Fibroblast of mammary gland (primary cell): ENCODE results near the gene PPY.

ENCODE experiments used
- DNase-seq: peaks from one replicate; pipeline ENCODE4 v3.0.0-alpha.2; 2010; ENCODE audit warnings: low read depth
- H3K4me3 ChIP-seq: 2 replicates; pipeline ENCODE4 v1.5.1; 2011; ENCODE audit warnings: low read depth, mild to moderate bottlenecking, low read length, moderate library complexity; ENCODE audit not compliant: control insufficient read depth
- CTCF ChIP-seq: conservative IDR thresholded peaks from 2 replicates; pipeline ENCODE4 v1.5.1; 2011; ENCODE audit warnings: low read depth, low read length, inconsistent platforms; ENCODE audit not compliant: control insufficient read depth, insufficient read depth

Gene PPY

GRCh38 chr17:43924558-43924957 lies 17.7 kb downstream of the PPY start:
- DNase-seq: no peak
- no peak overlapping the region for H3K4me3 ChIP-seq
- TF ChIP-seq CTCF: no peak

GRCh38 chr17:43920500-43921095 lies 21.7 kb downstream of the PPY start:
- TF ChIP-seq CTCF: no peak
- DNase-seq: no peak

GRCh38 chr17:43918026-43918389 lies 24.3 kb downstream of the PPY start:
- DNase-seq: no peak
- TF ChIP-seq CTCF: no peak
- no peak overlapping the region for H3K4me3 ChIP-seq

More at GRCh38 chr17:43920500-43921095, 21.7 kb downstream of the PPY start:
- no peak overlapping the region for H3K4me3 ChIP-seq

- DNase-seq: peak; percentile 27
- no peak overlapping the region for H3K4me3 ChIP-seq
- peak; percentile 50 for TF ChIP-seq CTCF
Observed at GRCh38 chr17:43917348-43918025, 24.8 kb downstream of the PPY start.

GRCh38 chr17:43917016-43917347 lies 25.3 kb downstream of the PPY start:
- no peak for DNase-seq
- no peak for TF ChIP-seq CTCF
- H3K4me3 ChIP-seq: no peak overlapping the region

GRCh38 chr17:43916385-43916784 lies 25.9 kb downstream of the PPY start:
- DNase-seq: no peak
- TF ChIP-seq CTCF: no peak
- no peak overlapping the region for H3K4me3 ChIP-seq
